IPS DF 6.9 (cell line): ENCODE measurements around the gene KCNE4.

ENCODE experiments used
- DNase-seq: peaks from one replicate; pipeline ENCODE4 v3.0.0-alpha.2; 2013; ENCODE audit warnings: low read depth, low spot score
- H3K27ac ChIP-seq: one replicate; pipeline ENCODE4 v1.5.1; 2013; ENCODE audit warnings: low read length, control low read depth
- H3K27me3 ChIP-seq: 2 replicates; pipeline ENCODE4 v1.6.1; 2013; ENCODE audit warnings: mild to moderate bottlenecking, low read length; ENCODE audit not compliant: control insufficient read depth, insufficient read depth
- H3K36me3 ChIP-seq: 2 replicates; pipeline ENCODE4 v1.6.1; 2013; ENCODE audit warnings: low read length; ENCODE audit not compliant: control insufficient read depth, insufficient read depth
- H3K4me1 ChIP-seq: 2 replicates; pipeline ENCODE4 v1.6.1; 2013; ENCODE audit warnings: low read length; ENCODE audit not compliant: control insufficient read depth, insufficient read depth
- H3K4me3 ChIP-seq: 2 replicates; pipeline ENCODE4 v1.5.1; 2013; ENCODE audit warnings: mild to moderate bottlenecking, low read length
- H3K9me3 ChIP-seq: 2 replicates; pipeline ENCODE4 v1.6.1; 2013; ENCODE audit warnings: low read length, inconsistent platforms; ENCODE audit not compliant: control insufficient read depth, insufficient read depth
- WGBS: extraction: QIAGEN DNeasy Blood & Tissue Kit; methylation state at CpG from one replicate; pipeline ENCODE4 v1.1.7; 2013; ENCODE audit warnings: mixed read lengths, missing lambda C conversion rate; ENCODE audit not compliant: insufficient read length, insufficient coverage; 5-methylcytosine and 5-hydroxymethylcytosine counted together

Gene KCNE4

DNA sequence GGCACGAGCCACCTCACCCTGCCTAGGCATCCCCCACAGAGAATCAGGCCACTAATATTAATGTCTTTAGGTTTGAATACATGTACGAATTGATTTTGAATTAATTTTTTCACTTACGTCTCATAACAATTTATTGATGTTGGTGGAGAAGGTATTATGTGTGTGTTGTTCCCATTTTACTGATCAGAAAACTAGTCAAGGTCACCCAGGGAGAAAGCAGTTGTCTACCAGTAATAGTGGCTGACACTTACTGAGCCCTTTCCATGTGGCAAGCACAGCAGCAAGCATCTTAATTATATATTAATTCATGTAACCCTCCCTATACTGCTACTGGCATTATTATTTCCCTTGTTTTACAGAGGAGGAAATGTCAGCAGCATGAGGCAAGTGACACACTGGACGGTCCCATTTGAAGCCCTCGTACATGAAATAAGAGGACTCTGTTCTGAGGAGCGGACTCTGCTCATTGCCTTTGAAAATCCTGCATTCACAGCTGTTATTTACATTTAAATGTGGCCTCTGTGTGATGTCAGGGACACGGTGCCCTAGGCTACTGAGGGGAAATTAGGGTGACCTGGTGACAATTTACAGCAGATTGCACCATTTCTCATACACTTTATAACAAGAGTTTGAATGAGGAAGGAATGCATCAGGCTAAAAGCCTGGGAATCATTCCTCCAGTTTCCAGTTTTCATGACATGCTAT lies 30.9 kb upstream of the KCNE4 start:
- H3K4me3 ChIP-seq: no peak overlapping the region
- H3K27ac ChIP-seq: no peak overlapping the region
- no peak for DNase-seq
- WGBS: 100% methylated on average over 2 of the region's 7 CpGs
- H3K9me3 ChIP-seq: no peaks in the 10 kb centered on the region
- no peaks in the 10 kb centered on the region for H3K27me3 ChIP-seq
- no peaks in the 10 kb centered on the region for H3K4me1 ChIP-seq
- no peaks in the 10 kb centered on the region for H3K36me3 ChIP-seq

DNA sequence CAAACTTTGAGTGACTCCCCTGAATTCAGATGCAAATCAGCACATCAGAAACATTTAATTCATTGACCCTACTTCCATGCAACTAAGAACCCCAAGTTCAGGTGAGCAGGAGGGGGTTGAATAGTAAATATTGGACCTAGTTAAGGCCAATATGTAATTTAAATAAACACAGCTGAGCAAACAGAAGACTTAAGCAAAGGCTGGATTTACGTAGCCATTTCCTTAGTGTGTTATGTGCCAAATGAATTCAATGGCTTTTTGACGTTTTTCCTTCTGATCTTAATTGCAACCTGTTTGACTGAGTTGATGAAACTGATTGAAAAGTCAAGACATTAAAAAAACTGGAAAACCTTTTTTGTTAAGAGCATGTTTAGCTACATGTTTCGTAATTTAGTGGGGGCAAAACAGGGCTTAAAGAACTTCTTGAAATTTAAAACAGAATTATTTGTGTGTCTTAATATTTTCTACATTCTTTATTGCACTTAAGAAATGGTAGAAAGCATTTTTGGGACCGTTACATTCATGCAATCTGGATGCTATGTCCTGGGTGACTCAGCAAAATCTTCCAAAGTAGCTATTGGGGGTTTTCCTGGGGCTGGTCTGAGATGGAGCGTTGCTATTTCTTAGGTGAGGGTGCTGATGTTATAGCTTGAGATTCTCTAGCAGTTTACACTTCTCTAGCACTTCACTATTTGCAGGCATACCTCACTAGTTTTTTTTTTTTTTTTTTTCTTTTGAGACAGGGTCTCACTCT lies 25.5 kb upstream of the KCNE4 start:
- Histone ChIP-seq H3K36me3 (no peaks in the 10 kb centered on the region), H3K4me3 (no peak overlapping the region), H3K4me1 (no peaks in the 10 kb centered on the region), H3K27ac (no peak overlapping the region), H3K27me3 (no peaks in the 10 kb centered on the region), H3K9me3 (no peaks in the 10 kb centered on the region)
- DNase-seq: no peak
- no CpG with 5 or more reads among the region's 5 CpGs for WGBS

DNA sequence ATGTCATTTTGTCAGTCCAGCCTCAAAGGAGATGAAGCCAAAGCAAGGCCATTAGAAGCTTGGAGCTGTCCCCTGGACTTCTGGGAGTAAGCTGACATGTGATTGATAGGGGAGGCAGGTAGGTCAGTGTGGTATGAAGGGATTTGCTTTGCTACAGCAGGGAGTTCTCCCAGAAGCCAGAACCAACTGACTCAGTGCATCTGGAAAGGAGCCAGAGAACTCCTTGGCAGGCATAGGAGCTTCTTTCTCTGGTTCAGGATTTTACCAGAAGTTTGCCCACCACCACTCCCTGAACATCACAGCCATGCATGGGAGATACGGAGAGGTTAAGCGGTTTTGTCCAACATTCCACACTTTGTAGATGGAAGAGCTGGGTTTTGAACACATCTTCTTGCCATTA lies 24.5 kb upstream of the KCNE4 start:
- no CpG with 5 or more reads among the region's 2 CpGs for WGBS
- no peaks in the 10 kb centered on the region for H3K36me3 ChIP-seq
- no peak overlapping the region for H3K4me3 ChIP-seq
- no peaks in the 10 kb centered on the region for H3K4me1 ChIP-seq
- DNase-seq: no peak
- H3K27me3 ChIP-seq: no peaks in the 10 kb centered on the region
- no peak overlapping the region for H3K27ac ChIP-seq
- no peaks in the 10 kb centered on the region for H3K9me3 ChIP-seq

DNA sequence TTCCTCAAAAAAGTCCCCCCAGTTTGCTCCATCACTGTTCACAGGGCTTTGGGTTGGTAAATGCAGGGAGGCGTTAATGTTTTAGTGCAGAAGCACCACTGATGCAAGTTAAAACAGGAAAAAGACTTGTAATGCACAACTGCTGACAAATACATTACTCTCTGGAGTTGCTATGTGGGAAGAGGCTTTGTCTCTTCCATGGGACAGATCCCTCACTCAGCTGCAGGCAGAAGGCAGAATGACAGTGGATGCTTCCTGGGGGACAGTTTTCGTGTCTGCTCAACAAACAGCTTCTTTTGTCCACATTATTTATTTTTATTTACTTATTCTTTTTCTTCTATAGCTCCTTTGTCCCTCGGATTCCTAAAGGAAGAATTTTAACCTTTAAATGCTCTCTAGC lies 22.7 kb upstream of the KCNE4 start:
- no peak for DNase-seq
- Histone ChIP-seq H3K27ac (no peak overlapping the region), H3K4me3 (no peak overlapping the region), H3K9me3 (no peaks in the 10 kb centered on the region), H3K36me3 (no peaks in the 10 kb centered on the region), H3K27me3 (no peaks in the 10 kb centered on the region), H3K4me1 (no peaks in the 10 kb centered on the region)
- no CpG with 5 or more reads among the region's 3 CpGs for WGBS

DNA sequence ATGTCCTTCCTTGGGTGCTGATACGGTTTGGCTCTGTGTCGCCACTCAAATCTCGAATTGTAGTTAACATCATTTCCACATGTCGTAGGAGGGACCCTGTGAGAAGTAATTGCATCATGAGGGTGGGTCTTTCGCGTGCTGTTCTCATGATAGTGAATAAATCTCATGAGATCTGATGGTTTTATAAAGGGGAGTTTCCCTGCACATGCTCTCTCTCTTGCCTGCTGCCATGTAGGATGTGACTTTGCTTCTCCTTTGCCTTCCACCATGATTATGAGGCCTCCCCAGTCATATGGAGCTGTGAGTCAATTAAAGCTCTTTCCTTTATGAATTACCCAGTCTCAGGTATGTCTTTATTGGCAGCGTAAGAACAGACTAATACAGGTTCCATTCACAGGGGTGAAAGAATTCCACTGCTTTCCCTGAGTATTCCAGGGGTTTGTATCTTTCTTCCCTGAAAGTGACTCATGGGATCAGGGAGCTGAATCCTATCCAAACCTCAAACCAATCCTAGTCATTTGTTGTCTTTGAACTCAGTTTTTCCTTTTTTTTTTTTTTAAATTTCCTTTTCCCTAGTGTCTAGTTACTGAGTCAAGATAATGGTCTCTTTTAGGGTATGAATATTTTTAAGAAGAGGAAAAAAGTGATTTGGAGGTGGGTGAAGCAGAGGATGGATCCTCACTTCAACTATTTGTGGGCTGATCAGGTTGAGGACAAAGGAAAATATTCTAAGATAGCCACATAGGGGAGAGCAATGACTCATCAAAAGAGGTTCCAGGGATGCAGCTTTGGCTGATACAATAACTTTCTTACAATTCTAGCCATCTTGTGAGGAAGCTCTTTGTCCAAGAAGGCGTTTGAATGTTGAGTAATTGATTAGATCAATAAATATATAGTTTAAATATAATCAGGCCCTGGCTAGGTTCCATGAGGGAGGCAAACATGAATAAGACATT lies 19.5 kb upstream of the KCNE4 start:
- no peaks in the 10 kb centered on the region for H3K9me3 ChIP-seq
- H3K27me3 ChIP-seq: no peaks in the 10 kb centered on the region
- DNase-seq: no peak
- no peak overlapping the region for H3K27ac ChIP-seq
- H3K4me1 ChIP-seq: no peaks in the 10 kb centered on the region
- H3K36me3 ChIP-seq: no peaks in the 10 kb centered on the region
- WGBS: no CpG with 5 or more reads among the region's 8 CpGs
- no peak overlapping the region for H3K4me3 ChIP-seq

DNA sequence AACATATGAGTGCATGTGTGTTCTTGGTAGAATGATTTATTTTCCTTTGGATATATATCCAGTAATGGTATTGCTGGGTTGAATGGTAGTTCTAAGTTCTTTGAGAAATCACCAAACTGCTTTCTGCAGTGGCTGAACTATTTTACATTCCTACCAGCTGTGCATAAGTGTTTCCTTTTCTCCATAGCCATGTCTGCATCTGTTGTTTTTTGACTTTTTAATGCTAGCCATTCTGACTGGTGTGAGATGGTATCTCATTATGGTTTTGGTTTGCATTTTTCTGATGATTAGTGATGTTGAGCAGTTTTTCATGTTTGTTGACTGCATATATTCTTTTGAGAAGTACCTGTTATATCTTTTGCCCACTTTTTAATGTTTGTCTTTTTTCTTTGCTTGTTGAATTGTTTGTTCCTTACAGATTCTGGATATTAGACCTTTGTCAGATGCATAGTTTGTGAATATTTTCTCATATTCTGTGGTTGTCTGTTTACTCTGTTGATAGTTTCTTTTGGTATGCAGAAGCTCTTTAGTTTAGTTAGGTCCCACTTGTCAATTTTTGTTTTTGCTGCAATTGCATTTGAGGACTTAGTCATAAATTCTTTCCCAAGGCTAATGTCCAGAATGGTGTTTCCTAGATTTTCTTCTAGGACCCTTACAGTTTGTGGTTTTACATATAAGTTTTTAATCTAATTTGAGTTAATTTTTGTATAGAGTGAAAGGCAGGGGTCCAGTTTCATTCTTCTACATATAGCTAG lies 17.6 kb upstream of the KCNE4 start:
- no peak for DNase-seq
- no peaks in the 10 kb centered on the region for H3K36me3 ChIP-seq
- H3K4me3 ChIP-seq: no peak overlapping the region
- no peak overlapping the region for H3K27ac ChIP-seq
- H3K9me3 ChIP-seq: no peaks in the 10 kb centered on the region
- H3K27me3 ChIP-seq: no peaks in the 10 kb centered on the region
- peaks cover 1% of the 10 kb centered on the region; the same call in 1 of the 2 replicates for H3K4me1 ChIP-seq

DNA sequence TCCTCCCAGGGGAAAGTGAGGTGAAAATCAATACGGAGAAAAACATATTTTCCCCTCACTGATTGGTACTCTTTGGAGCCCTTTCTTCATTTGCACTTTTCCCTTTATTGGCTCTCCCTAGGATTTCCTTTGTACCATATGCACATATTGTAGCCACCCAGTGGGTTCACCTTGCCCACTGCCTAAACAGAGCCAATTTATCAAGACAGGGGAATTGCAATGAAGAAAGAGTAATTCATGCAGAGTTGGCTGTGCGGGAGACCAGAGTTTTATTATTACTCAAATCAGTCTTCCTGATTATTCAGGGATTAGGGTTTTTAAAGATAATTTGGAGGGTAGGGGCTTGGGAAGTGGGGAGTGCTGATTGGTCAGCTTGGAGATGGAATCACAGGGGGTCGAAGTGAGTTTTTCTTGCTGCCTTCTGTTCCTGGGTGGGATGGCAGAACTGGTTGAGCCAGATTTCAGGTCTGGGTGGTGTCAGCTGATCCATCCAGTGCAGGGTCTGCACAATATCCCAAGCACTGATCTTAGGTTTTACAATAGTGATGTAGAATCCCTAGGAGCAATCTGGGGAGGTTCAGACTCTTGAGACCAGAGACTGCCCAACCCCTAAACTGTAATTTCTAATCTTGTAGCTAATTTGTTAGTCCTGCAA lies 15.1 kb upstream of the KCNE4 start:
- no peaks in the 10 kb centered on the region for H3K9me3 ChIP-seq
- H3K4me3 ChIP-seq: no peak overlapping the region
- WGBS: no CpG with 5 or more reads among the region's 3 CpGs
- no peaks in the 10 kb centered on the region for H3K27me3 ChIP-seq
- no peaks in the 10 kb centered on the region for H3K36me3 ChIP-seq
- peaks cover 1% of the 10 kb centered on the region; the same call in 1 of the 2 replicates for H3K4me1 ChIP-seq
- DNase-seq: no peak
- no peak overlapping the region for H3K27ac ChIP-seq

DNA sequence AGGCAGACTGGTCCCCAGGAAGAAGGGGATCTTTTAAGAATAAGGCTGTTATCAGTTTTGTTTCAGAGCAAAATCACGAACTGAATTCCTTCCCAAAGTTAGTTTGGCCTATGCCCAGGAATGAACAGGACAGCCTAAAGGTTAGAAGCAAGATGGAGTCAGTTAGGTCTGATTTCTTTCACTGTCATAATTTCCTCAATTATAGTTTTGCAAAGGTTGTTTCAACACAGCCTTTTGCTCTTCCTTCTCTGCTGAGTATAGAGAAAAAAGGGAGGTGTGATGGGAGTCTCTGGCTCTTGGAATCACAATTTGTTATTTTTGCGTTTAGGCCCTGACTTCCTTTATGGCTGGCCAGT lies 14.6 kb upstream of the KCNE4 start:
- H3K9me3 ChIP-seq: no peaks in the 10 kb centered on the region
- no peak for DNase-seq
- WGBS: no CpG with 5 or more reads among the region's 2 CpGs
- H3K27me3 ChIP-seq: no peaks in the 10 kb centered on the region
- no peak overlapping the region for H3K4me3 ChIP-seq
- H3K4me1 ChIP-seq: peaks cover 1% of the 10 kb centered on the region; the same call in 1 of the 2 replicates
- no peaks in the 10 kb centered on the region for H3K36me3 ChIP-seq
- no peak overlapping the region for H3K27ac ChIP-seq

DNA sequence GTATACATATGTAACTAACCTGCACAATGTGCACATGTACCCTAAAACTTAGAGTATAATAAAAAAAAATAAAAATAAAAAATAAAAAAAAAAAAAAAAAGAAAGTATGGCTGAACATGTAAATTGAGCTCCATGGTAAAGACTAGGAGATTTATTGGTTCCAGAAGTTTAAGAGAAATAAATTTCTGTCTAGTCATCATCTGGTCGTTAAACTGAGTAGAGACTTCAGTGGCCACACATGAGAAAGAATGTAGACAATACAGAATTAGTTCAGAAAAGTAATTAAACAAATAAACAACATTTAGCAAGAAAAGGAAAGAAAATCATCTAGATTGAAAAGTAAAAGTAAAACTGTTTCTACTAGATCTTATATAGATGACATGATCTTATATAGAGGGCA lies 12.4 kb upstream of the KCNE4 start:
- no peaks in the 10 kb centered on the region for H3K9me3 ChIP-seq
- no peaks in the 10 kb centered on the region for H3K36me3 ChIP-seq
- no peak overlapping the region for H3K27ac ChIP-seq
- DNase-seq: no peak
- WGBS: no CpG with 5 or more reads among the region's 1 CpG
- peaks cover 1% of the 10 kb centered on the region; the same call in 1 of the 2 replicates for H3K4me1 ChIP-seq
- no peak overlapping the region for H3K4me3 ChIP-seq
- H3K27me3 ChIP-seq: no peaks in the 10 kb centered on the region
